HEK293T (cell line): Measurements from ENCODE around the gene LILRB2.

Experiments
- FOXK2 ChIP-seq: fragments of 450-650 bp; IDR thresholded peaks from 2 replicates; pipeline ENCODE4 v1.6.1; 2016; ENCODE audit warnings: mild to moderate bottlenecking
- FOXM1 ChIP-seq: fragments of 450-650 bp; IDR thresholded peaks from 2 replicates; pipeline ENCODE4 v1.6.1; 2017; ENCODE audit warnings: mild to moderate bottlenecking, borderline replicate concordance
- SP1 ChIP-seq: fragments of 450-650 bp; IDR thresholded peaks from 2 replicates; pipeline ENCODE4 v1.6.1; 2017

DNA sequence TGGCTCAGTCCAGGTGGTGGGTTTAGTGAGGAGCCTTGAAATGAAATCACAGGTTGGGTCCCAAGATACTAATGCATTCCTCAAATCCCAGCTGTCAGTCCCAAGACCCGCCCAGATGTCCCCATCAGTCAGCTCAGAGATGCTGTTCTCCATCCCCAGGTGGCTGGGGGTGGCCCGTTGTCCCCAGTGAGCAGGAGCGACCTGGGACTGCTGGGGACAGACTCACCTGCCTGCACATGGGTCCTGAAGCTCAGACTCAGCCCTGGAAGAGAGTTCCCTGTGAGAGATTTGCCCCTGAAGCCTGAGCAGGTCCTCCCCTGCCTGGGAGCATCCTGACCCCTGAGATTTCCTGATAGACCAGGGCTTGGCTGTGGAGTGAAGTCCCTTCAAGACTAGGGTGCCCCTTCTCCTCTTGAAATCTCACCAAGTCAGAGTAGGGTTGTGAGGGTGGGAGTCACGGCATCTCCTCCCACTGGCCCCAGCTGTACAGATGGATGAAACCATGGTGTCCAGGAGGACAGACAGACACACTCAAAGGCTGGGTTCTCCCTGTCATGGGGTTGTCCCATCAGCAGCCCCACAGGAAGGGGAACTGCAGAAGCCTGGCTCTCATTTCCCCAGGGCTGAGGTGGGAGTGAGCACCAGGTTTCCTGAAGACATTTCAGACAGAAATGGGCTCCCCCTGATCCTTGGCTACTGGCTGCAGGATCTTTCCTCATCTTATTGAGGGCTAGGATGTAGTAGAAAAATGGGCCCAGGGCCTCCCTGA, 17.6 kb upstream of the LILRB2 start:
- no peak for TF ChIP-seq FOXK2
- TF ChIP-seq SP1: no peak
- TF ChIP-seq FOXM1: no peak
